Motor neuron (in vitro differentiated cells): ENCODE results near the gene CDT1. TPM values are rescaled to one million over a fixed set of nuclear protein-coding genes. Genes with fewer than 3 reads are reported as not detected.

Source experiments
- ATAC-seq, 8 experiments: fragments of 200-7000 bp; cut with Tn5 transposase; replicated peaks in 6 of 8; 2 replicates each; pipeline ENCODE4 v1.8.0; 2021; ENCODE audit warnings: mild to moderate bottlenecking in 8 of 8, moderate library complexity in 8 of 8
- H3K27ac ChIP-seq, 2 donors: fragments of 250-450 bp; sonication (Bioruptor Pico); 2 replicates each; pipeline ENCODE4 v1.9.0; 2021; ENCODE audit warnings: antibody characterized with exemption in 2 of 2, mild to moderate bottlenecking in 2 of 2, moderate library complexity in 1 of 2
- H3K4me1 ChIP-seq, 2 donors: fragments of 250-450 bp; sonication (Bioruptor Pico); replicated peaks in 1 of 2; 2 replicates each; pipeline ENCODE4 v1.6.1; 2021; ENCODE audit warnings: antibody characterized with exemption in 2 of 2, mild to moderate bottlenecking in 2 of 2, moderate library complexity in 1 of 2
- H3K4me3 ChIP-seq, 5 donors: fragments of 250-450 bp; sonication (Bioruptor Pico); 2 replicates each; pipeline ENCODE4 v1.9.0; 2021; ENCODE audit warnings: antibody characterized with exemption in 5 of 5, mild to moderate bottlenecking in 5 of 5, moderate library complexity in 4 of 5
- WGBS, 10 experiments: fragments of 450-650 bp; shearing (Covaris generic); methylation state at CpG; one replicate each; pipeline ENCODE4 v1.0.0; 2022; 5-methylcytosine and 5-hydroxymethylcytosine counted together
- in situ Hi-C, 9 experiments: fragments of 400-800 bp; cut with MboI; loops; one replicate each; pipeline ENCODE4 v1.15.0; 2021; ENCODE audit warnings: low sequenced_read_pairs in 9 of 9, low pct_unique_long_range_greater_than_20kb in 2 of 9; ENCODE audit not compliant: unreplicated experiment in 9 of 9
- total RNA-seq, 8 experiments: library from RNA; unstranded; fragments of 300-600 nt; gene quantifications; 2 replicates each; pipeline versions ENCODE4 v1.2.3 to v1.2.4, GENCODE V29; 2022

Gene CDT1
- total RNA-seq, 8 experiments from 2014 or later = 0.71 to 18.2 (median 3.9) TPM

DNA sequence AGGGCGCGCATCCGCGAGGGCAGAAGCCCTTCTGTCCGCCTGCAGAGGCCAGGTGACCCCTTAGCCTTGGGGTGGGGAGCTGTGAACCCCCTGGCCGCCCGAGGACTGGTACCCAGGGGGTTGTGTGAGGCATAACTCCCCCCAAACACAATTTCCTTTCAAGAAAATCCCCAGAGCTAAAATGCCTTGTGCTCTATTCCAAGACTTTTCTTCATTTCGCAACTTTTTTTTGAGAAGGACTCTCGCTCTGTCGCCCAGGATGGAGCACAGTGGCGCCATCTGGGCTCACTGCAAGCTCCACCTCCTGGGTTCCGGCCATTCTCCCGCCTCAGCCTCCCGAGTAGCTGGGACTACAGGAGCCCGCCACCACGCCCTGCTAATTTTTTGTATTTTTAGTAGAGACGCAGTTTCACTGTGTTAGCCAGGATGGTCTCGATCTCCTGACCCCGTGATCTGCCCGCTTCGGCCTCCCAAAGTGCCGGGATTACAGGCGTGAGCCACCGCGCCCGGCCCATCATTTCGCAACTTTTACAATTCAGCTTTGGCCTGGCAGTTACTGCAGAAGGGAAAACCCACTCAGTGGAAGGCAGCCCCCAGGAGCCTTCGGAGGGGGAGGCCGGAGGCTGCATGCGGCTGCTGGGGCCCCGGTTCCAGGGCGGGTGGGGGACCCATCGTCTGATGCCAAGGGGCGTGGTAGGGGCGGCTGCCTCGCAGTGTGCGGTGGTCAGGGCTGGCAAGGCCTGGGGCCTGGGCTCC, 9.1 kb downstream of the CDT1 start:
- Histone ChIP-seq H3K27ac (peak overlapping the region; percentile 24 to 88), H3K4me3 (peak overlapping the region; percentile 65 to 94 (median 76)), H3K4me1 (peaks cover 9 to 21% of the 10 kb centered on the region in 2 donors)
- 0 to 77% (median 65%) methylated on average over 1 to 15 of the region's 37 CpGs; no CpG with 5 or more reads in 3 of the 10 experiments for WGBS, 10 experiments
- in situ Hi-C loops = loop anchor here in 1 of 9 experiments (25.0 kb wide), 1 partner anchor 350 kb away; the partner anchor contains the start of gene CDH15
- peak in 2 of 8 experiments; percentile 1 to 2 for ATAC-seq

DNA sequence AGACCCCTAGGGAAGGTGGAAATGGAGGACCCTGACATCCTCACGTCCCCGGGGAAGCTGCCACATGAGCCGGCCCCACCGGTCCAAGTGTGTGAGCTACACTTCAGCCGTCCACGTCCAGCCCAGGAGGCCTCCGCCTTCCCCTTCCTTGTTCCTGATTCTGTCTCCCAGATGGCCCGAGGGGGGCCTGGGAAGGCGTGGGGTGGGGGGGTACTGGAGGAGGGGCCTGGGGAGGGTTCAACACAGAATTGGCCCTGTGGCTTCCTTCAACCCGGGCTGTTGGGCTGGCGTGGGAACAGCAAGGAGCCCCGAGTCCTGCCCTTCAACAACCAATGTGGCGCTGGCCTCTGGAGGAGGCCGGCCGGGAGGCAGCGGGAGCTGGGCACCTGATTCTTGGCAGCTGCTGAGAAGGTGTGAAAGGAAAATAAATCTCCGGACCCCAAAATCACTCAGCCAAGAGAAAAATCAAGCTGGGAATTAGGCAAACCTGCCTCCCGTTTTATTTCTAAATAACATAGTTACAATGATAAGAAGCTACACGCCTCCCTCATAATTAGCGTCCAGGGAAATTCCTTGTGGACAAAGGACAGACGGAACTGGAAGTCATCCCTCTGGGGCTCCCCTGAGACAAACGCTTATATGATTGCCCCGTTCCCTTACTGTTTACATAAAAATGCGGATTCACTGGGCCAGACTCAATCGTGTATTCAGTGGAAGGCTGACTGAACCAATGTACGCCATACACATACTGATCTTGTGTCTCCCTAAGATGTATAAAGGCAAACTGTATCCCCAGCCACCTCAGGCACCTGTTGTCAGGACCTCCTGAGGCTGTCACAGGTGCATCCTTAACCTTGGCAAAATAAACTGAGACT, 9.9 kb downstream of the CDT1 start:
- Histone ChIP-seq H3K4me1 (peaks cover 9 to 21% of the 10 kb centered on the region in 2 donors), H3K27ac (no peak overlapping the region), H3K4me3 (no peak overlapping the region)
- in situ Hi-C loops = loop anchor here in 1 of 9 experiments (25.0 kb wide), 1 partner anchor 349 kb away; the partner anchor contains the start of gene CDH15
- WGBS, 10 experiments = 30 to 86% (median 64%) methylated on average over 1 to 11 of the region's 26 CpGs; no CpG with 5 or more reads in 2 of the 10 experiments
- ATAC-seq = no peak

DNA sequence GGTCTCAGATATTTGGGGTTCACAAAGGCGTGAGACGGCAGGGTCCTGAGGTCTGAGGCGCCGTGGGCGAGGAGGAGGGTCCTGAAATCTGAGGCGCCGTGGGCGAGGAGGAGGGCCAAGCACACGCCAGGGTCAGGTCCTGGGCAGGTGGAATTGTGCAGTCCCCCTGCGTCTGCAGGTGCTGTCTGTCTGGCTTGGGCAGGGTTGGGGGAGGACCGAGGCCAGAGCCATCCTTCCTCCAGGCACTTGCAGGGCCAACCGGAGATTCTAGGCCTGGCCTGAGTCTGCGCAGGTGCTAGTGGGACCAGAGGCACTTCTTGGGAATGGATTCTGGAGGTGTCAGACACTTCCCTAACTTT, 10.5 kb downstream of the CDT1 start:
- Histone ChIP-seq H3K4me1 (peaks cover 9 to 21% of the 10 kb centered on the region in 2 donors), H3K27ac (no peak overlapping the region), H3K4me3 (no peak overlapping the region)
- 93 to 100% (median 96%) methylated on average over 2 to 9 of the region's 13 CpGs; no CpG with 5 or more reads in 7 of the 10 experiments for WGBS, 10 experiments
- in situ Hi-C loops = loop anchor here in 1 of 9 experiments (25.0 kb wide), 1 partner anchor 348 kb away; the partner anchor contains the start of gene CDH15
- no peak for ATAC-seq

- peaks cover 7 to 20% of the 10 kb centered on the region in 2 donors for H3K4me1 ChIP-seq
- ATAC-seq = no peak
- no peak overlapping the region for H3K4me3 ChIP-seq
- 100% methylated on average over 1 to 2 of the region's 10 CpGs; no CpG with 5 or more reads in 7 of the 10 experiments for WGBS, 10 experiments
- in situ Hi-C loops = loop anchor here in 1 of 9 experiments (25.0 kb wide), 1 partner anchor 347 kb away; the partner anchor contains the start of gene CDH15
- H3K27ac ChIP-seq = no peak overlapping the region
Observed at GRCh38 chr16:88815227-88815626, 11.6 kb downstream of the CDT1 start.

DNA sequence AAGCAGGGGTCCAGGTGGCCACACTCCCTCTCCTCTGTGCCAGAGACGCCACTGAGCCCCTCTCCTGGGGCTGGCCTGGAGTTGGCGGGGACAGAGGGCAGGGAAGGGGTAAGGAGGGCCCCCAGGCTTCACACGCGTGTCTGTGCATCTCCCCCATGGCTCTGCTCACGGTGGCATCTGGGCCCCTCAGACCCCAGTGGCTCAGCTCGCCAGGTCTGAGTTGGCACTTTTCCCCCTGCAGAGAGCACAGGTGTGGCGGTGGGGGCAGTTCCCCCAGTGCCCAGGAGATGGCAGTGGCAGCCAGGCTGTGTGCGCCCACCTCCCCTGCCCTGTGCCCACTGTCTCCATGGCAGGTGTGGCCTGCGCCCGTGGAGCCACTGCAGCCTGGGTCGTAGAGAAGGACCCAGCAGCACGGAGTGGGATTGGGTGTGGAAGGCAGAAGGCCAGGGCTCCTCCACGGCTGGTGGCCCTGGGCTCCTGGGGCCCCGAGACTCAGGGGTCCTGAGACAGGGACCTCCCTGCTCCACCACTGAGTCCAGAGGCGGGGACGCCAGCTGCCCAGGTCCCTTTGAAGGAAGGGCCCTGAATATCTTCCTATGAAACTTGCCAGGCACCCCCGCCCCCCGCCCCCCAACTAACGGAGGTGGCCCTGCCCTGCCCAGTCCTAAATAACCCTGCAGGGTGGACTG, 12.5 kb downstream of the CDT1 start:
- Histone ChIP-seq H3K4me1 (peaks cover 0 to 13% of the 10 kb centered on the region in 2 donors), H3K27ac (no peak overlapping the region), H3K4me3 (no peak overlapping the region)
- in situ Hi-C loops = loop anchor here in 1 of 9 experiments (25.0 kb wide), 1 partner anchor 346 kb away; the partner anchor contains the start of gene CDH15
- WGBS, 10 experiments = 75% methylated on average over 4 of the region's 19 CpGs; no CpG with 5 or more reads in 9 of the 10 experiments
- peak in 2 of 8 experiments; percentile 10 to 20 for ATAC-seq

- in situ Hi-C loops = loop anchor here in 1 of 9 experiments (25.0 kb wide), 1 partner anchor 345 kb away; the partner anchor contains the start of gene CDH15
- H3K4me1 ChIP-seq = peaks cover 0 to 13% of the 10 kb centered on the region in 2 donors
- no peak overlapping the region for H3K4me3 ChIP-seq
- 81 to 100% (median 96%) methylated on average over 1 to 14 of the region's 41 CpGs; no CpG with 5 or more reads in 5 of the 10 experiments for WGBS, 10 experiments
- ATAC-seq = no peak
- no peak overlapping the region for H3K27ac ChIP-seq
Observed at GRCh38 chr16:88816736-88817535, 13.3 kb downstream of the CDT1 start.

- no peak for ATAC-seq
- H3K4me1 ChIP-seq = peaks cover 0 to 10% of the 10 kb centered on the region in 2 donors
- H3K27ac ChIP-seq = no peak overlapping the region
- 64 to 90% (median 81%) methylated on average over 2 to 10 of the region's 40 CpGs; no CpG with 5 or more reads in 5 of the 10 experiments for WGBS, 10 experiments
- in situ Hi-C loops = loop anchor here in 1 of 9 experiments (25.0 kb wide), 1 partner anchor 344 kb away; the partner anchor contains the start of gene CDH15
- H3K4me3 ChIP-seq = no peak overlapping the region
Observed at GRCh38 chr16:88817785-88818574, 14.4 kb downstream of the CDT1 start.

GRCh38 chr16:88818575-88818874, 14.9 kb downstream of the CDT1 start:
- H3K27ac ChIP-seq = no peak overlapping the region
- WGBS, 10 experiments = 83 to 100% (median 87%) methylated on average over 1 to 12 of the region's 18 CpGs; no CpG with 5 or more reads in 1 of the 10 experiments
- no peak overlapping the region for H3K4me3 ChIP-seq
- in situ Hi-C loops = loop anchor here in 1 of 9 experiments (25.0 kb wide), 1 partner anchor 344 kb away; the partner anchor contains the start of gene CDH15
- no peak for ATAC-seq
- peaks cover 0 to 7% of the 10 kb centered on the region in 2 donors for H3K4me1 ChIP-seq

GRCh38 chr16:88819126-88819525, 15.5 kb downstream of the CDT1 start:
- 87 to 100% (median 90%) methylated on average over 2 to 9 of the region's 16 CpGs; no CpG with 5 or more reads in 4 of the 10 experiments for WGBS, 10 experiments

DNA sequence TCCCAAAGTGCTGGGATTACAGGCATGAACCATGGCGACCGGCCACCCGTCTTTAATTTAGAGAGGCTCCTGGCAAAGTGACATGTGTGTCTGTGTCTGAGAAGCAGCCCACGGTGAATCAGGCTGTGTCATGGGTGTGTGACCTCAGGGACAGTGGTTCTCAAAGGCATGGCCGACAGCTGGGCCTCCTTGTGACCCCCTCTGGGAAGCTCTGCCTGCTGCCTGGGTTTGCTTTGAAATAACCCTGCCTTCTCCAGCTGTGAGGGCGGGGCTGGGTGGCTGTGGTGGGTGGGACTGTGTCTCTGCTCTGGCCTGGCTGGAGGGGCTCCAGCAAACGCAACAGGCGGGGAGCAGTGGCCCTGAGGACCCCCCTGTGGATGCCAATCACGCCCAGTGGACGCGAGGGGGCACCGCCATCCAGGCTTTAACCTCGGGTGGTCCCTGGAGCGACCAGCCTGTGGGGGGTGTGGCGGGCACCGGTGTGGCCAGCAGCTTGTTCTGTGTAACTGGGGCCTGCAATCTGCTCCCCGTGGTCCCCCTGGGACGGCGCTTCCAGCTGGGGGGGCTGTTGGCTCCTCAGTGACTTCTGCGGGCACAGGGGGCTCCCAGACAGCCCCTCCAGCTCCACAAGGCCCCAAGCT, 16.9 kb downstream of the CDT1 start:
- Histone ChIP-seq H3K4me1 (no peaks in the 10 kb centered on the region), H3K27ac (no peak overlapping the region), H3K4me3 (no peak overlapping the region)
- ATAC-seq = peak in 1 of 8 experiments; percentile 54
- WGBS, 10 experiments = 0 to 100% (median 80%) methylated on average over 1 to 3 of the region's 20 CpGs; no CpG with 5 or more reads in 3 of the 10 experiments
- in situ Hi-C loops = loop anchor here in 1 of 9 experiments (25.0 kb wide), 1 partner anchor 342 kb away; the partner anchor contains the start of gene CDH15

More at GRCh38 chr16:88819126-88819525, 15.5 kb downstream of the CDT1 start:
- Histone ChIP-seq H3K27ac (no peak overlapping the region), H3K4me1 (peaks cover 0 to under 1% of the 10 kb centered on the region in 2 donors), H3K4me3 (no peak overlapping the region)
- no peak for ATAC-seq
- in situ Hi-C loops = loop anchor here in 1 of 9 experiments (25.0 kb wide), 1 partner anchor 343 kb away; the partner anchor contains the start of gene CDH15
